ENCODE data around the gene HECTD2.

DNA sequence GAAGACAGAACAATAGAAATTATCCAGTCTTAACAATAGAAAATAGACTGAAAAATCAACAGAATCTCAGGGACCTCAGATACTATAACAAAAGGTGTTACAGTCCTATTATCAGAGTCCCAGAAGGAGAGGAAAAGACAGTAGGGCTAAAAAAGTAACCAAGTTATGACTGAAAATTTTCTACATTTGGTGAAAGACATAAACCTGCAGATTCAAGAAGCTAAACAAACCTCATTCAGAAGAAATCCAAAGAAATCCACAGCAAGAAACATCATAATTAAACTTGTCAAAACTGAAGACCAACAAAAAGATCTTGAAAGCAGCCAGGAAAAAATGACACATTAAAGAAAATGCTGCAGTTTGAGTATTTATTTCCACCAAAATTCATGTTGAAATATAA lies 41.9 kb downstream of the HECTD2 start:
- TF ChIP-seq EP300 (IDR thresholded peaks at IDR 0.05) (no peak), POLR2AphosphoS5 (IDR thresholded peaks at IDR 0.05) (no peak), POLR2A (IDR thresholded peaks at IDR 0.05) (no peak)
- TF ChIP-seq, protein P1, sequence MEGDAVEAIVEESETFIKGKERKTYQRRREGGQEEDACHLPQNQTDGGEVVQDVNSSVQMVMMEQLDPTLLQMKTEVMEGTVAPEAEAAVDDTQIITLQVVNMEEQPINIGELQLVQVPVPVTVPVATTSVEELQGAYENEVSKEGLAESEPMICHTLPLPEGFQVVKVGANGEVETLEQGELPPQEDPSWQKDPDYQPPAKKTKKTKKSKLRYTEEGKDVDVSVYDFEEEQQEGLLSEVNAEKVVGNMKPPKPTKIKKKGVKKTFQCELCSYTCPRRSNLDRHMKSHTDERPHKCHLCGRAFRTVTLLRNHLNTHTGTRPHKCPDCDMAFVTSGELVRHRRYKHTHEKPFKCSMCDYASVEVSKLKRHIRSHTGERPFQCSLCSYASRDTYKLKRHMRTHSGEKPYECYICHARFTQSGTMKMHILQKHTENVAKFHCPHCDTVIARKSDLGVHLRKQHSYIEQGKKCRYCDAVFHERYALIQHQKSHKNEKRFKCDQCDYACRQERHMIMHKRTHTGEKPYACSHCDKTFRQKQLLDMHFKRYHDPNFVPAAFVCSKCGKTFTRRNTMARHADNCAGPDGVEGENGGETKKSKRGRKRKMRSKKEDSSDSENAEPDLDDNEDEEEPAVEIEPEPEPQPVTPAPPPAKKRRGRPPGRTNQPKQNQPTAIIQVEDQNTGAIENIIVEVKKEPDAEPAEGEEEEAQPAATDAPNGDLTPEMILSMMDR (IDR thresholded peaks at IDR 0.05), result no peak
